HTERT RPE-1 (cell line): ENCODE measurements around the gene SLC9A3.

Experiments used
- in situ Hi-C: fragments of 300-500 bp; cut with MboI; formaldehyde crosslinking; loops from 4 replicates; pipeline ENCODE4 v1.14.3; 2020; ENCODE audit warnings: low sequenced_read_pairs

SLC9A3 gene

DNA sequence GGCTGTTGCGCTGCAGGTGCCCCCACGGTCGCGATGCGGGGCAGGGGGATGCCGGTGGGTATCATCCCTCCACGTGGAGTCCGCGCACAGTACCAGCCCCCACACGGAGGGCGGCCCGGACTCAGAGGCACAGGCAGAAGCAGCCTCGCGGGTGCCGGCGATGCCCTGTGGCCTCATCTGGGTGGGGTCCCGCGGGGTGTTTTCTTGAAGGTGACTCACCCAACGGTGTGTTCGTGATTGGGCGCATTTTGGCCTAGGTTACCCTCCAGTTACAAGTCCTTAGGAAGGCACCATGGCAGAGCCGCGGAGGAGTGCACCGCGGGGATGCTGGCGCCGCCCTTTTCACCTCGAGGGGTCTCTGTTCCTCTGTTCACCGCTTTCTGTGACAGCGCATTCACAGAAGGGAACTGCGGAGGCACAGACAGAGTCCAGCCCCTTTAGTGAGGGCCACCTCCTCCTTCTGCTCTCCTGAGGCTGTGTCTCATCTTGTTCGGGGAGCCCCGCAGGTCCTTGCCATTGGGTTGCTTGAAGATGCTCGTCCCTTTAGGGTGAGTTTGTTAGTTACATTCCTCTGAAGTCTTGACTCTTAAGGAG is 102.9 kb downstream of the SLC9A3 start:
- in situ Hi-C loops = no loop called here

DNA sequence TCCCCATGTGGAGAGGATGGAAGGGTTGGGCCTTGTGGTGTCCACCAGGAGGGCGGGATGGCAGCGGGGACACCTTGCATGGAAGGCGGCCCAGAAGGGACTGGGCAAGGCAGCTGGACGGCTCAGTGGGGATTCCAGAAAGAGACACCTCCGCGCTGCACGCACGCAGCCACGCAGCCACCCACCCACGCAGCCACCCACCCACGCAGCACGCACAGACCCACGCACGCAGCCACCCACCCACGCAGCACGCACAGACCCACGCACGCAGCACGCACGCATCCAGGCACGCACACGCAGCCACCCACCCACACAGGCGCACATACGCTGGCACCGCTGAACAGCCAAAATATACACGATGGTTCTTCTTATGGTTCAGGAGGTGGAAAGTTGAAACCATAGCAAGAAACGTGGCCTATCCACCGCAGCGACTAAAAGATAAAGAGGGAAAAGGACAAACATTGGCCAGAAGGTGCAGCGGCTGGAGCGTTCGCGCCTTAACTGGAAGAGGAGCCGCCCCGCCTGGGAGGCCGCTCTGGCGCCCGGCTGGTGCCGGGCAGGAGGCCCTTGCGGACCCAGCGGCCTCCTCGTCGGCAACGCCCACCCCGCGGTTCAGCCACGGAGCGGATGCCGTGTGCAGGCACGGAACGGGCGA is 103.5 kb downstream of the SLC9A3 start:
- in situ Hi-C loops = no loop called here
